Adrenal gland (tissue), 12 donors: Measurements from ENCODE around the gene TCHH. TPM values are rescaled to one million over a fixed set of nuclear protein-coding genes. Genes with fewer than 3 reads are reported as not detected.

Source experiments
- DNase-seq, 7 donors: peaks; one replicate each; pipeline ENCODE4 v3.0.0-alpha.2; 2019 to 2020
- H3K27ac ChIP-seq, 5 donors: fragments of 200-600 bp; sonication (generic) in 4 of 5; 1 replicate in 3 of 5; 2 replicates in 2 of 5; pipeline versions ENCODE4 v1.5.1 to v1.8.0; 2016 to 2020; ENCODE audit warnings: mild to moderate bottlenecking in 1 of 5
- H3K27me3 ChIP-seq: fragments of 200-600 bp; 2 replicates; pipeline ENCODE4 v1.8.0; 2021
- H3K36me3 ChIP-seq, 2 donors: fragments of 200-600 bp; replicated peaks in 1 of 2; 1 replicate in 1 of 2; 2 replicates in 1 of 2; pipeline versions ENCODE4 v1.5.1 to v1.8.0; 2018 to 2022
- H3K4me1 ChIP-seq, 2 donors: fragments of 200-600 bp; replicated peaks in 1 of 2; 1 replicate in 1 of 2; 2 replicates in 1 of 2; pipeline versions ENCODE4 v1.5.1 to v1.8.0; 2018 to 2021
- H3K4me3 ChIP-seq, 4 donors: fragments of 200-600 bp; sonication (generic) in 3 of 4; one replicate each; pipeline ENCODE4 v1.5.1; 2016 to 2018
- H3K9me3 ChIP-seq, 3 donors: fragments of 200-600 bp; sonication (generic) in 1 of 3; replicated peaks in 1 of 3; 1 replicate in 2 of 3; 2 replicates in 1 of 3; pipeline versions ENCODE4 v1.5.1 to v1.8.0; 2016 to 2021
- CTCF ChIP-seq, 6 experiments: fragments of 450-650 bp in 4 of 6; fragments of 200-600 bp in 2 of 6; sonication (generic) in 1 of 6; IDR thresholded peaks; 1 replicate in 5 of 6; 2 replicates in 1 of 6; pipeline versions ENCODE4 v1.5.1 to v1.8.0; 2016 to 2021; ENCODE audit warnings: antibody characterized with exemption in 6 of 6, mild to moderate bottlenecking in 2 of 6, moderate library complexity in 1 of 6
- POLR2A ChIP-seq, 2 donors: fragments of 450-650 bp; IDR thresholded peaks; one replicate each; pipeline ENCODE4 v1.6.1; 2017; ENCODE audit warnings: antibody characterized with exemption in 2 of 2, mild to moderate bottlenecking in 2 of 2, moderate library complexity in 1 of 2
- WGBS, 4 donors: extraction: QIAGEN DNeasy Blood & Tissue Kit in 2 of 4; methylation state at CpG; one replicate each; pipeline versions ENCODE4 v1.1.5 to v1.1.7; 2013 to 2017; 5-methylcytosine and 5-hydroxymethylcytosine counted together
- intact Hi-C, 2 donors: fragments of 100-400 bp; cut with DNase I; formaldehyde crosslinking; loops; one replicate each; pipeline versions ENCODE4 v1.14.1 to v1.15.0; 2022 to 2023
- polyA plus RNA-seq, 3 donors: library from polyadenylated mRNA; stranded (reverse); fragments of 200-250 nt in 2 of 3; fragments of 350-450 nt in 1 of 3; fragmentation: Illumina TruSeq in 1 of 3; extraction: RNeasy Lipid Tissue Mini Kit (QIAGEN cat#74804) in 1 of 3; gene quantifications; one replicate each; pipeline ENCODE4 v1.2.3, GENCODE V29; 2013 to 2014
- total RNA-seq, 9 donors: library from RNA; depleted of rRNA in 4 of 9; stranded (reverse); fragments of >200 nt in 4 of 9; fragments of 120-200 nt in 1 of 9; fragmentation: NEBNext Ultra II Directional in 1 of 9; extraction: Animal tissue kit (Norgen Biotek cat#: 25700) in 1 of 9; gene quantifications; one replicate each; pipeline versions ENCODE4 v1.1.0 to v1.2.4, GENCODE V29; 2013 to 2023
- donor health status: healthy with polysubstance abuse.
- donor health status: Bipolar disorder and iron deficiency.
- donor health status: DM: yes; HTN: yes; CAD: no.
- donor health status: DM: no; HTN: no; CAD: no.
- donor health status: DM: no; HTN: no; CAD: no.
- donor health status: DM: yes; HTN: yes; CAD: no.

The TCHH gene
- total and polyA plus RNA-seq, 12 donors, result under 0.01 to 0.32 (median 0.17) TPM; not detected in 1

GRCh38 chr1:152125834-152126443 is 10.7 kb upstream of the TCHH start:
- H3K9me3 ChIP-seq, result no peaks in the 10 kb centered on the region
- H3K36me3 ChIP-seq, result no peaks in the 10 kb centered on the region
- H3K4me1 ChIP-seq, result no peaks in the 10 kb centered on the region
- no peak for DNase-seq
- 72 to 82% (median 74%) methylated on average over 6 of the region's 6 CpGs for WGBS, 4 donors
- H3K4me3 ChIP-seq, result no peak overlapping the region
- H3K27me3 ChIP-seq, result peaks cover 12% of the 10 kb centered on the region
- intact Hi-C loops, result no loop called here
- no peak for TF ChIP-seq CTCF (IDR thresholded peaks at IDR 0.05)
- no peak for TF ChIP-seq POLR2A (IDR thresholded peaks at IDR 0.05)
- H3K27ac ChIP-seq, result no peak overlapping the region

GRCh38 chr1:152118915-152119314 is 3.7 kb upstream of the TCHH start:
- Histone ChIP-seq H3K9me3 (no peaks in the 10 kb centered on the region), H3K27me3 (peaks cover 26% of the 10 kb centered on the region), H3K36me3 (no peaks in the 10 kb centered on the region), H3K4me3 (no peak overlapping the region), H3K27ac (no peak overlapping the region), H3K4me1 (no peaks in the 10 kb centered on the region)
- DNase-seq, result no peak
- TF ChIP-seq POLR2A (IDR thresholded peaks at IDR 0.05), result no peak
- no peak for TF ChIP-seq CTCF (IDR thresholded peaks at IDR 0.05)
- intact Hi-C loops, result no loop called here
- 87 to 96% (median 92%) methylated on average over 1 of the region's 1 CpG for WGBS, 4 donors

DNA sequence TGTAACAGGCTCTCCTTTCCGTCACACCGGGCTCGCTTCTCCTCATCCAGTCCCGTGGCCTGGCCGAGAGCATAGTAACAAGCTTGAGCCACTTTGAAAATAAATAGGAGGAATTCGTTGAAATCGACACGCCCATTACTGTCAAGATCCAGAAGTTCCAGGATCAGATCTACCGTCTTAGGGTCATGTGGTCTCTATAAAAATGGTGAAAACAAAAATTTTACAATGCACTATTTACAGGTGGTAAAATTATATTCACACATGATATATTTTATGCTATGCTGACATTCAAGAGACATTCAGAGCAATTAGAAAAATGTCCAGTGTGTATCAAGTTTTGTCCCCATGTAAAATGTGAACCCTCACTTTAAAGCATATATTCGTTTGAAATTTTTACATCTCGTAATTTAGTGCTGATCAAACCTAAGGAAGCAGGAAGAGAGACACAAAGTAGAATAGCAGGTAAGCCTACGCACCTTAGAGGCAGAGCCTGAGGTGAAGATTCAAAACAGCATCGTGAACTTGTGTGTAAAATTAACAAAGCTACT is 2.3 kb downstream of the TCHH start:
- WGBS, 4 donors, result 20 to 35% (median 25%) methylated on average over 13 of the region's 13 CpGs
- Histone ChIP-seq H3K27ac (no peak overlapping the region), H3K36me3 (no peaks in the 10 kb centered on the region), H3K4me1 (peaks cover 12 to 25% of the 10 kb centered on the region in 2 donors), H3K27me3 (peaks cover 70% of the 10 kb centered on the region), H3K9me3 (no peaks in the 10 kb centered on the region), H3K4me3 (no peak overlapping the region)
- intact Hi-C loops, result no loop called here
- DNase-seq, result no peak
- TF ChIP-seq POLR2A (IDR thresholded peaks at IDR 0.05), result no peak
- no peak for TF ChIP-seq CTCF (IDR thresholded peaks at IDR 0.05)

DNA sequence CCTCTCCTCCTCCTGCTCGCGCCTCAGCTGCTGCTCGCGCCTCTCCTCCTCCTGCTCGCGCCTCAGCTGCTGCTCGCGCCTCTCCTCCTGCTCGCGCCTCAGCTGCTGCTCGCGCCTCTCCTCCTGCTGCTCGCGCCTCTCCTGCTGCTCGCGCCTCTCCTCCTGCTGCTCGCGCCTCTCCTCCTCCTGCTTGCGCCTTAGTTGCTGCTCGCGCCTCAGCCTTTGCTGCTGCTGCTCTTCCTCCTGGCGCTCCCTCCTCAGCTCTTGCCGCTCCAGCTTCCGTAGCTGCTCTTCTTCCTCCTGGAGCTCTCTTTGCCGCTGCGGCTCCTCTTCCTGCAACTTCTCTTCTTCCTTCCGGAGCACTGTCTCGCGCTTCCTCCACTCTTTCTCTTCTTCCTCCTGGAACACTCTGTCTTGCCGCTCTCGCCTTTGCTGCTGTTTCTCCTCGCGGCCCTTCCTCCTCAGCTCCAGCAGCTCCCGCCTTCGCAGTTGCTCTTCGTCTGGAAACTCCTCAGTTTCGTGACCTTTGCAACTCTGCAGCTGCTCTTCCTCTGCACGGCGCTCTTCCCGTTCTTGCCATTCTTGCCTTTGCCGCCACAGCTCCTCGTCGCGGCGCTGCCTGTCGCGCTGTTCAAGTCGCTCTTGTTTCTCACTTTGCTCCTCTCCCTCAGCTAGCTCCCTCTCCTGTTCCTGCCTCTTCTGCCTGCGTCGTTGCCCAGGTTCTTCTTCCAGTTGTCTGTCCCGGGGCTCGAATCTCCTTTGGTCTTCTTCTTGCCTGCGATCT is 3.0 kb downstream of the TCHH start:
- H3K4me3 ChIP-seq, result no peak overlapping the region
- no peaks in the 10 kb centered on the region for H3K36me3 ChIP-seq
- intact Hi-C loops, result no loop called here
- no peak for DNase-seq
- H3K9me3 ChIP-seq, result no peaks in the 10 kb centered on the region
- WGBS, 4 donors, result 1 to 3% (median 3%) methylated on average over 45 to 53 of the region's 53 CpGs
- TF ChIP-seq POLR2A (IDR thresholded peaks at IDR 0.05), result no peak
- no peak overlapping the region for H3K27ac ChIP-seq
- H3K4me1 ChIP-seq, result peaks cover 12 to 25% of the 10 kb centered on the region in 2 donors
- peaks cover 73% of the 10 kb centered on the region for H3K27me3 ChIP-seq
